ENCODE data around the gene GNPTG. TPM values are rescaled to one million over a fixed set of nuclear protein-coding genes. Genes with fewer than 3 reads are reported as not detected.
A peak's percentile ranks its signal among the peaks of the same experiment; 100 is the strongest.

Gene GNPTG
- total and polyA plus RNA-seq, 2 of the 13 experiments (the other 11 are each of a cell fraction or from before 2014, with no cell fraction given): 22.7 to 71.1 TPM

DNA sequence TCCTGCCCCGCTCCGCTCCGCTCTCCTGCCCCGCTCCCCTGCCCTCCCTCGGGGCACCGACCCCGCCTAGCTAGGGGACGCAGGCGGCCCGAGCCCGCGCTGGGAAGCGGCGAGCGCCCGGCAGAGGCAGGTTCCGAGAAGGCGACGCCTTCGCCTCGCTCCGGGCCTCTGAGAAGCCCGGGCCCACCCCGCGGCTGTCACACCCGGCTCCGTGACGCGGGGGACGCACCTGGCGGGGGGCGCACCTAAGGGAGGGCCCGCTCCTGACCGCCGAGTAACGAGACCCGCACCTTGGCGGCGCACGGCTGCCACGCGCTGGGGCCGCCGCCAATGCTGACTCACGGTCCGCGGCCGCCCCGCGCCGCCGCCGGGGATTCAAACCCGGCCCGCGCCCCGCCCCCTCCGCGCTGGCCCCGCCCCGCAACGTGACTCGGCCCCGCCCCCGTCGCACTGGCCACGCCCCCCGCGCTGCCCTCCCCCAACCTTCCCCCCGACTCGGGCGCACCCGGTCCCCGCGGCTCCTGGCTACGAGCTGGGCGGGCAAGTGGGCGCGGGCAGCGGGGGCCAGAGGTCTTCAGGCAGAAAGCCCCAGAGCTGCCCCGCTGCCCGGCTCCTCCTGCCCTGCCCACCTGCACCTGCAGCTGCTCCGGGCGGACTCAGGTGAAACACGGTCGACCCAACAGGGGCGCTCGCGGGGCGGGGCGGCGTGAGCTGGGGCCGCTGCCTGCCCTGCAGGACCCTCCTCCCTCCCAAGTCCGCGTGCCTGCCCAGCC is 27.8 kb downstream of the GNPTG start (continued):
- TF ChIP-seq ZNF780A (CRISPR knock-in tag; IDR thresholded peaks at IDR 0.05): no peak
- TF ChIP-seq ZNF674 (CRISPR knock-in tag; IDR thresholded peaks at IDR 0.05; ENCODE audit: low read depth): no peak
- no peak for TF ChIP-seq ZNF234 (CRISPR knock-in tag; conservative IDR thresholded peaks at IDR 0.05)
- TF ChIP-seq, protein P1, sequence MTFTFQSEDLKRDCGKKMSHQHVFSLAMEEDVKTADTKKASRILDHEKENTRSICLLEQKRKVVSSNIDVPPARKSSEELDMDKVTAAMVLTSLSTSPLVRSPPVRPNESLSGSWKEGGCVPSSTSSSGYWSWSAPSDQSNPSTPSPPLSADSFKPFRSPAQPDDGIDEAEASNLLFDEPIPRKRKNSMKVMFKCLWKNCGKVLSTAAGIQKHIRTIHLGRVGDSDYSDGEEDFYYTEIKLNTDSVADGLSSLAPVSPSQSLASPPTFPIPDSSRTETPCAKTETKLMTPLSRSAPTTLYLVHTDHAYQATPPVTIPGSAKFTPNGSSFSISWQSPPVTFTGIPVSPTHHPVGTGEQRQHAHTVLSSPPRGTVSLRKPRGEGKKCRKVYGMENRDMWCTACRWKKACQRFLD (CRISPR knock-in tag; IDR thresholded peaks at IDR 0.05; ENCODE audit: borderline replicate concordance): peak; percentile 69; the same call in 1 of the 2 replicates
- TF ChIP-seq SNAI1 (CRISPR knock-in tag; IDR thresholded peaks at IDR 0.05; ENCODE audit: borderline replicate concordance): no peak
- peak; percentile 13 to 58; a peak in 3 of 4 replicates for TF ChIP-seq MAFK (conservative IDR thresholded peaks at IDR 0.05 in 1 of 2, IDR thresholded peaks at IDR 0.05 in 1 of 2; ENCODE audit: low read length in 2 of 2)
- no peak for TF ChIP-seq ZNF709 (CRISPR knock-in tag; IDR thresholded peaks at IDR 0.05)
- no peak for TF ChIP-seq PREB (CRISPR knock-in tag; IDR thresholded peaks at IDR 0.05)
- TF ChIP-seq KDM5A (IDR thresholded peaks at IDR 0.05; ENCODE audit: borderline replicate concordance, low read length): no peak; the same call in 1 of the 2 replicates
- TF ChIP-seq YEATS4 (CRISPR knock-in tag; IDR thresholded peaks at IDR 0.05; ENCODE audit: borderline replicate concordance): peak; percentile 53; the same call in 1 of the 2 replicates
- no peak for TF ChIP-seq ZNF124 (CRISPR knock-in tag; IDR thresholded peaks at IDR 0.05)
- no peak for TF ChIP-seq ZNF317 (CRISPR knock-in tag; IDR thresholded peaks at IDR 0.05)
- no peak for TF ChIP-seq GLI4 (CRISPR knock-in tag; IDR thresholded peaks at IDR 0.05; ENCODE audit: borderline replicate concordance)
- TF ChIP-seq BORCS8-MEF2B (CRISPR knock-in tag; IDR thresholded peaks at IDR 0.05): no peak
- TF ChIP-seq SMARCE1 (IDR thresholded peaks at IDR 0.05; ENCODE audit: borderline replicate concordance): no peak
- TF ChIP-seq GATAD2A (CRISPR knock-in tag; IDR thresholded peaks at IDR 0.05): no peak
- no peak for TF ChIP-seq ELF3 (CRISPR knock-in tag; IDR thresholded peaks at IDR 0.05)
- no peak for TF ChIP-seq NR2C2 (CRISPR knock-in tag; IDR thresholded peaks at IDR 0.05; ENCODE audit: borderline replicate concordance)
- TF ChIP-seq RAD21 (CRISPR knock-in tag; IDR thresholded peaks at IDR 0.05): no peak; the same call in 1 of the 2 replicates
- TF ChIP-seq, protein P2, sequence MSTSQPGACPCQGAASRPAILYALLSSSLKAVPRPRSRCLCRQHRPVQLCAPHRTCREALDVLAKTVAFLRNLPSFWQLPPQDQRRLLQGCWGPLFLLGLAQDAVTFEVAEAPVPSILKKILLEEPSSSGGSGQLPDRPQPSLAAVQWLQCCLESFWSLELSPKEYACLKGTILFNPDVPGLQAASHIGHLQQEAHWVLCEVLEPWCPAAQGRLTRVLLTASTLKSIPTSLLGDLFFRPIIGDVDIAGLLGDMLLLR (CRISPR knock-in tag; IDR thresholded peaks at IDR 0.05): no peak
- TF ChIP-seq ZNF136 (CRISPR knock-in tag; IDR thresholded peaks at IDR 0.05; ENCODE audit: low read depth): no peak
- TF ChIP-seq DPF2 (CRISPR knock-in tag; IDR thresholded peaks at IDR 0.05; ENCODE audit: borderline replicate concordance, low read depth): no peak
- no peak for TF ChIP-seq SRSF1 (optimal IDR thresholded peaks at IDR 0.05; ENCODE audit: low read depth, low read length)
- TF ChIP-seq, protein P3, sequence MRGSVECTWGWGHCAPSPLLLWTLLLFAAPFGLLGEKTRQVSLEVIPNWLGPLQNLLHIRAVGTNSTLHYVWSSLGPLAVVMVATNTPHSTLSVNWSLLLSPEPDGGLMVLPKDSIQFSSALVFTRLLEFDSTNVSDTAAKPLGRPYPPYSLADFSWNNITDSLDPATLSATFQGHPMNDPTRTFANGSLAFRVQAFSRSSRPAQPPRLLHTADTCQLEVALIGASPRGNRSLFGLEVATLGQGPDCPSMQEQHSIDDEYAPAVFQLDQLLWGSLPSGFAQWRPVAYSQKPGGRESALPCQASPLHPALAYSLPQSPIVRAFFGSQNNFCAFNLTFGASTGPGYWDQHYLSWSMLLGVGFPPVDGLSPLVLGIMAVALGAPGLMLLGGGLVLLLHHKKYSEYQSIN (CRISPR knock-in tag; IDR thresholded peaks at IDR 0.05; ENCODE audit: borderline replicate concordance): no peak
- TF ChIP-seq ATF5 (CRISPR knock-in tag; IDR thresholded peaks at IDR 0.05; ENCODE audit: low read depth): no peak
